ENCODE measurements around the gene SOX5. TPM values are rescaled to one million over a fixed set of nuclear protein-coding genes. Genes with fewer than 3 reads are reported as not detected.

The SOX5 gene
- total and polyA plus RNA-seq, 2 donors (not counting 1 experiment from before 2014, with no cell fraction given) = 9.2 to 32.0 TPM

DNA sequence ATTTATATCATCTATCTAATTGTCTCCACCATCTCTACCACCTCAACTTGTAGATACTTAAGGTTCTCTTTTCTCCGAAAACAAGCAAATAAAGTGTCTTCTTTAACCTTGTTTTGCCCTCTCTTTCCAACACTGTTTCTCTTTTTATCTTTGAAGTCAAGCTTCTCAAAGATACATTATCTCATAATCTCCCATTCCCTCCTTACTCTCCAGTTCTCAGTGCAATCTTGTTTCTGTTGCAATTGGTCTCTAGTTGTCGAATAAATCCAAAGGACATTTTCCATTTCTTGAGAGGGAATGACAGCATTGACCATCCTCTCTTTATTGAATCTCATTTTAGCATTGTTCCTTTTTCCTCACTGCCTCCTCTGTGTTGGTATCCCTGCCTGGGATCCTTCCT, 383.3 kb downstream of the SOX5 start:
- Histone ChIP-seq H3K36me3 (ENCODE audit: control insufficient read depth, insufficient read depth, low read length) (no peaks in the 10 kb centered on the region), H4K20me1 (ENCODE audit: control insufficient read depth, extremely low read depth, insufficient read depth, low read length) (no peaks in the 10 kb centered on the region), H3K9ac (ENCODE audit: insufficient read depth, low read length) (no peak overlapping the region), H3K4me3 (replicated peaks in 1 of 4; ENCODE audit: control extremely low read depth in 1 of 4, insufficient read depth in 1 of 4, low read depth in 3 of 4, low read length in 4 of 4) (no peak overlapping the region), H3K79me2 (ENCODE audit: control insufficient read depth, insufficient read depth, low read length) (no peaks in the 10 kb centered on the region), H3K4me2 (ENCODE audit: extremely low read depth, insufficient read depth, low read length) (no peak overlapping the region), H3K27ac (ENCODE audit: insufficient read depth, low read length) (no peak overlapping the region), H3K9me3 (ENCODE audit: control insufficient read depth, insufficient read depth, low read depth, low read length) (no peaks in the 10 kb centered on the region), H3K27me3 (ENCODE audit: control insufficient read depth, insufficient read depth, low read length) (no peaks in the 10 kb centered on the region), H2AFZ (ENCODE audit: low read length) (no peak overlapping the region), H3K4me1 (ENCODE audit: control insufficient read depth, extremely low read depth, insufficient read depth, low read length) (no peaks in the 10 kb centered on the region)
- DNase-seq (ENCODE audit: low read depth in 2 of 2) = no peak
- TF ChIP-seq EZH2 (IDR thresholded peaks at IDR 0.05; ENCODE audit: low read length, missing control alignments) = no peak
- TF ChIP-seq, protein P1, sequence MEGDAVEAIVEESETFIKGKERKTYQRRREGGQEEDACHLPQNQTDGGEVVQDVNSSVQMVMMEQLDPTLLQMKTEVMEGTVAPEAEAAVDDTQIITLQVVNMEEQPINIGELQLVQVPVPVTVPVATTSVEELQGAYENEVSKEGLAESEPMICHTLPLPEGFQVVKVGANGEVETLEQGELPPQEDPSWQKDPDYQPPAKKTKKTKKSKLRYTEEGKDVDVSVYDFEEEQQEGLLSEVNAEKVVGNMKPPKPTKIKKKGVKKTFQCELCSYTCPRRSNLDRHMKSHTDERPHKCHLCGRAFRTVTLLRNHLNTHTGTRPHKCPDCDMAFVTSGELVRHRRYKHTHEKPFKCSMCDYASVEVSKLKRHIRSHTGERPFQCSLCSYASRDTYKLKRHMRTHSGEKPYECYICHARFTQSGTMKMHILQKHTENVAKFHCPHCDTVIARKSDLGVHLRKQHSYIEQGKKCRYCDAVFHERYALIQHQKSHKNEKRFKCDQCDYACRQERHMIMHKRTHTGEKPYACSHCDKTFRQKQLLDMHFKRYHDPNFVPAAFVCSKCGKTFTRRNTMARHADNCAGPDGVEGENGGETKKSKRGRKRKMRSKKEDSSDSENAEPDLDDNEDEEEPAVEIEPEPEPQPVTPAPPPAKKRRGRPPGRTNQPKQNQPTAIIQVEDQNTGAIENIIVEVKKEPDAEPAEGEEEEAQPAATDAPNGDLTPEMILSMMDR (conservative IDR thresholded peaks at IDR 0.05 in 1 of 2, IDR thresholded peaks at IDR 0.05 in 1 of 2; ENCODE audit: low read depth in 1 of 2, low read length in 2 of 2) = no peak

DNA sequence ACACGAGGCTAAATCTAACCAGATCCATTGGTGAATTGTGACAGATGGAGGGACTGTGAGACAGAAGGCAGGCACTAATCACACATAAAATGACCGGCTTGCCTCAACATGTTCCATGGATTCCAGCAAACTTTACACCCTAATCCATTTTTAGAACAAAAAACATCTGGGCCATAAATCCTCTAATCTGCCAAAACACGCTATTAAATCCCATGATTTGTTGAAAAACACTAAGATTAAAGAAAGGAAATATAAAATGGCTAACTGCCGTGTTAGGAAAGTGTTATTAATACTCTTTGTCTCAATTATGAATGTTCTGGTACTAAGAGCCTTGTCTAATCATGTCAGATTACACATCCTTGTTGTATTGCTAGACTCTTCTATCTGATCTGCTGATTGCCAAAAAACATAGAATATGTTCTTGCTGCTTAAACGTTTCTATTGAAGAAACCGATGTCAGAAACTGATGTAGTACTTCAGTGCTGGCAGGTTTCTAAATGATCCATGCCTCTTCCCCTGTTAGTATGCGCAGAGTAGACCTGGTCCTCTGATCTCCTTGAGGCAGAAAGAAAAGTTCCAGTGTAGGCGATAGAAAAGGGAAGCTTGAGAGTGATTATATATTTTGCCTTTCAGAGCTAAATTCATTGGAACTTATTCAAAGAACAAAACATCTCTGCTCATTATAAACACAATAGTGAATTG, 384.9 kb downstream of the SOX5 start:
- Histone ChIP-seq H3K4me2 (ENCODE audit: extremely low read depth, insufficient read depth, low read length) (no peak overlapping the region), H3K4me3 (replicated peaks in 1 of 4; ENCODE audit: control extremely low read depth in 1 of 4, insufficient read depth in 1 of 4, low read depth in 3 of 4, low read length in 4 of 4) (no peak overlapping the region), H3K27ac (ENCODE audit: insufficient read depth, low read length) (no peak overlapping the region), H4K20me1 (ENCODE audit: control insufficient read depth, extremely low read depth, insufficient read depth, low read length) (no peaks in the 10 kb centered on the region), H3K79me2 (ENCODE audit: control insufficient read depth, insufficient read depth, low read length) (no peaks in the 10 kb centered on the region), H2AFZ (ENCODE audit: low read length) (no peak overlapping the region), H3K27me3 (ENCODE audit: control insufficient read depth, insufficient read depth, low read length) (no peaks in the 10 kb centered on the region), H3K36me3 (ENCODE audit: control insufficient read depth, insufficient read depth, low read length) (no peaks in the 10 kb centered on the region), H3K9me3 (ENCODE audit: control insufficient read depth, insufficient read depth, low read depth, low read length) (no peaks in the 10 kb centered on the region), H3K9ac (ENCODE audit: insufficient read depth, low read length) (no peak overlapping the region), H3K4me1 (ENCODE audit: control insufficient read depth, extremely low read depth, insufficient read depth, low read length) (no peaks in the 10 kb centered on the region)
- TF ChIP-seq, protein P1 (conservative IDR thresholded peaks at IDR 0.05 in 1 of 2, IDR thresholded peaks at IDR 0.05 in 1 of 2; ENCODE audit: low read depth in 1 of 2, low read length in 2 of 2) = no peak
- no peak for TF ChIP-seq EZH2 (IDR thresholded peaks at IDR 0.05; ENCODE audit: low read length, missing control alignments)
- DNase-seq (ENCODE audit: low read depth in 2 of 2) = peak in 1 of 2 donors; percentile 32

DNA sequence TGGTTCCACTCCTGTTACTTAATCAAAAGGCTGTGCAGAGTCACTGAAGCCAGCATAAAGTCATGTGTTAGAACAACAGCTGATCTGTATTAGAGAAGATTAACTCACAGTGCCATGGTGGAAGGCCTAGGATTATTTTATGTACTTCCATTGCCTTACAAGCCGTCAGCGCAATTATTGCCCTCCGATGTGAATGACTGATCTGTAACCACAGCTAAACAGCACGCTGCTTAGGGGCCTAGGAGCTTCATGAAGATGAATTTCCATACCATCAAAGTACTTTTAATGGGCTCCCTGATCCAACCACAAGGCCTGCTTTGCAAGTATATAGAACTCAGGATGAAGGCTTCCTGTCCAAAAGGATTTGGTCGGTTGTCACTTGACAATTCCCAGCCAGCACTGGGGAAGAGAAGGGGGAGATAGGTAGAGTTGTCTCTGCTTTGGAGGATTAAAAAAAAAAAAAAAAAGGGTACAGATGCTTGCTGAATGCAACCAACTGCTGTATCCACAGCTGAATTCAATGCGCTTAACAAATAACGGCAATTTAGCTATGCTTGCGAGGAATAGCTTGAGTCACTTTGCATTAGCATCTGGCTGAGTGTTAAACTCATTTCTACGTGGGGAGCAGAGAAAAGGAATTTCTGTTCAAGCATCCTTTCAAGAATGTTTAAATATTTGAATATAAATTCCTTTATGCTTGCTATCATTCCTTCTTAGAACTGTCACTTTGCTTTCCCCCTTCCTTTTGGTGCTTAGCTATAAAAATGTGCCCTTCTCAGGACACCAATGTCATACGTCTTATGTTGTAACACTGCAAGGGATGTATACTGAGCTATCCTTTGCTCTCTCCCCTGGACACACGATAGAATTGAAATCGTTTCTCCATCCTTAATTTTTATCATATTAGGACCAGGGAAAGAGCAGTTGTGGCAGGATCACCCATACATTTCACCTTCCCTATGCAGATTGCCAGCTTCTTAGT, 387.8 kb downstream of the SOX5 start:
- no peak overlapping the region for H3K4me3 ChIP-seq (replicated peaks in 1 of 4; ENCODE audit: control extremely low read depth in 1 of 4, insufficient read depth in 1 of 4, low read depth in 3 of 4, low read length in 4 of 4)
- no peaks in the 10 kb centered on the region for H3K9me3 ChIP-seq (ENCODE audit: control insufficient read depth, insufficient read depth, low read depth, low read length)
- no peak overlapping the region for H3K27ac ChIP-seq (ENCODE audit: insufficient read depth, low read length)
- H3K4me2 ChIP-seq (ENCODE audit: extremely low read depth, insufficient read depth, low read length) = no peak overlapping the region
- no peaks in the 10 kb centered on the region for H3K36me3 ChIP-seq (ENCODE audit: control insufficient read depth, insufficient read depth, low read length)
- no peaks in the 10 kb centered on the region for H4K20me1 ChIP-seq (ENCODE audit: control insufficient read depth, extremely low read depth, insufficient read depth, low read length)
- no peak for DNase-seq (ENCODE audit: low read depth in 2 of 2)
- no peaks in the 10 kb centered on the region for H3K4me1 ChIP-seq (ENCODE audit: control insufficient read depth, extremely low read depth, insufficient read depth, low read length)
- H3K79me2 ChIP-seq (ENCODE audit: control insufficient read depth, insufficient read depth, low read length) = no peaks in the 10 kb centered on the region
- no peaks in the 10 kb centered on the region for H3K27me3 ChIP-seq (ENCODE audit: control insufficient read depth, insufficient read depth, low read length)
- no peak overlapping the region for H2AFZ ChIP-seq (ENCODE audit: low read length)
- no peak overlapping the region for H3K9ac ChIP-seq (ENCODE audit: insufficient read depth, low read length)
- TF ChIP-seq, protein P1 (conservative IDR thresholded peaks at IDR 0.05 in 1 of 2, IDR thresholded peaks at IDR 0.05 in 1 of 2; ENCODE audit: low read depth in 1 of 2, low read length in 2 of 2) = no peak
- TF ChIP-seq EZH2 (IDR thresholded peaks at IDR 0.05; ENCODE audit: low read length, missing control alignments) = no peak
